Immature natural killer cell (primary cell): ENCODE measurements around the gene SUSD6. TPM values are rescaled to one million over a fixed set of nuclear protein-coding genes. Genes with fewer than 3 reads are reported as not detected.

Source experiments
- DNase-seq, 3 donors: peaks; one replicate each; pipeline ENCODE4 v3.0.0; 2022; ENCODE audit warnings: mixed read lengths in 1 of 3
- H3K27ac Mint-ChIP-seq, 6 donors: one replicate each; pipeline ENCODE4 v1.8.0; 2020; ENCODE audit warnings: mixed read lengths in 6 of 6, mild to moderate bottlenecking in 5 of 6, inconsistent platforms in 4 of 6, moderate library complexity in 3 of 6
- H3K27me3 Mint-ChIP-seq, 3 donors: one replicate each; pipeline ENCODE4 v1.8.0; 2020 to 2021; ENCODE audit warnings: low read depth in 3 of 3, mild to moderate bottlenecking in 3 of 3, mixed read lengths in 3 of 3, moderate library complexity in 3 of 3, inconsistent platforms in 1 of 3
- H3K36me3 Mint-ChIP-seq, 3 donors: one replicate each; pipeline ENCODE4 v1.8.0; 2020; ENCODE audit warnings: mixed read lengths in 3 of 3, inconsistent platforms in 2 of 3, mild to moderate bottlenecking in 2 of 3
- H3K4me1 Mint-ChIP-seq, 2 donors: one replicate each; pipeline ENCODE4 v1.8.0; 2020; ENCODE audit warnings: inconsistent platforms in 2 of 2, mild to moderate bottlenecking in 2 of 2, mixed read lengths in 2 of 2, moderate library complexity in 1 of 2
- H3K4me3 Mint-ChIP-seq, 5 donors: one replicate each; pipeline ENCODE4 v1.8.0; 2020; ENCODE audit warnings: mild to moderate bottlenecking in 5 of 5, mixed read lengths in 5 of 5, inconsistent platforms in 3 of 5, moderate library complexity in 3 of 5
- H3K9me3 Mint-ChIP-seq, 6 donors: one replicate each; pipeline ENCODE4 v1.8.0; 2020; ENCODE audit warnings: mild to moderate bottlenecking in 6 of 6, mixed read lengths in 6 of 6, inconsistent platforms in 4 of 6, moderate library complexity in 3 of 6
- polyA plus RNA-seq, 3 donors: library from polyadenylated mRNA; unstranded; fragments of 300-500 nt; fragmentation: Illumina TruSeq; gene quantifications; one replicate each; pipeline ENCODE4 v1.2.3, GENCODE V29; 2021

The SUSD6 gene
- polyA plus RNA-seq, 3 donors from 2014 or later, result 13.0 to 24.1 (median 15.5) TPM

- H3K4me3 Mint-ChIP-seq, result no peak overlapping the region
- H3K9me3 Mint-ChIP-seq, result peaks cover 0 to 1% (median 0%) of the 10 kb centered on the region in 6 donors
- peak overlapping the region in 4 of 6 donors; percentile 24 to 67 (median 53) for H3K27ac Mint-ChIP-seq
Measured at GRCh38 chr14:69680297-69680696, 68.9 kb downstream of the SUSD6 start.

GRCh38 chr14:69682136-69682535, 70.7 kb downstream of the SUSD6 start:
- Mint-ChIP-seq H3K4me3 (peak overlapping the region; percentile 48 to 64 (median 57)), H3K4me1 (peaks cover 62 to 69% of the 10 kb centered on the region in 2 donors), H3K9me3 (peaks cover 0 to 1% (median 0%) of the 10 kb centered on the region in 6 donors), H3K27ac (peak overlapping the region; percentile 62 to 82 (median 78)), H3K27me3 (peaks cover 0 to 3% (median 0%) of the 10 kb centered on the region in 3 donors), H3K36me3 (no peaks in the 10 kb centered on the region)
- DNase-seq, result no peak

More at GRCh38 chr14:69680297-69680696, 68.9 kb downstream of the SUSD6 start:
- Mint-ChIP-seq H3K27me3 (peaks cover 2 to 8% (median 3%) of the 10 kb centered on the region in 3 donors), H3K36me3 (peaks cover 0 to 4% (median 0%) of the 10 kb centered on the region in 3 donors), H3K4me1 (peaks cover 68 to 73% of the 10 kb centered on the region in 2 donors)
- DNase-seq, result no peak

DNA sequence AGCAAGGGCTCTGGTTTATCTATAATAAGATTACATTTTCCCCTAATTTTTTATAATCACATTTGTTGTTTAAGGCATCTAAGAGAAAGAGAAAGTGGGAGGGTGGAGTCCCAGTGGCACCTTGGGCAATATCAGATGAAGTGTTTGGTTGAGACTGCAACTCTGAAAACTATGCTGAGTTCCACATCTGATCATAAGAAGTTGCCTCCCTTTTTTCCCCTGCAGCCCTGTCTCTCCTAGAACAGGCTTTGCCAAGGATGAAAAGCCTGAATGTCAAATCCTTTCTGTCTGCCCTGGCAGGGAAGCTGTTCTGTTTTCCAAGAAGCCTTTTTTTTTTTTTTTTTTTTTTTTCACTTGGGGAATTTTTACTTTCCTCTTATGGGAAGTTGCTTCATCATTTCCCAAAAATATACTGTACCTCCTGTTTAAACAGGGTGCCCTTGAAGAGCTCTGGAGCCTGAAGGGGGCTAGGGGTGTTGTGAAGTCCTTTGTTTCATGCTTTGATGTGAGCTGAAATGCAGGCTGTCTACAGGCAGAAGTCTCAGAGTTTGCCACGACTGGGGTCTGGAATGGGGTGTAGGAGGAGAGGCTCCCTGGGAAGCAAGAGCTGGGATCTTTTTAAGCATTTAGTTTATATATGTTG, 71.3 kb downstream of the SUSD6 start:
- peaks cover 0 to 1% (median 0%) of the 10 kb centered on the region in 6 donors for H3K9me3 Mint-ChIP-seq
- peaks cover 64 to 72% of the 10 kb centered on the region in 2 donors for H3K4me1 Mint-ChIP-seq
- peak overlapping the region; percentile 62 to 82 (median 80) for H3K27ac Mint-ChIP-seq
- no peaks in the 10 kb centered on the region for H3K36me3 Mint-ChIP-seq
- peak; percentile 21 to 38 (median 31) for DNase-seq
- H3K4me3 Mint-ChIP-seq, result peak overlapping the region; percentile 48 to 64 (median 57)
- peaks cover 0 to 3% (median 0%) of the 10 kb centered on the region in 3 donors for H3K27me3 Mint-ChIP-seq

- Mint-ChIP-seq H3K4me3 (peak overlapping the region in 2 of 5 donors; percentile 17 to 42), H3K27me3 (peaks cover 0 to 3% (median 0%) of the 10 kb centered on the region in 3 donors), H3K36me3 (peaks cover 0 to 3% (median 0%) of the 10 kb centered on the region in 3 donors), H3K4me1 (peaks cover 72 to 84% of the 10 kb centered on the region in 2 donors), H3K9me3 (peaks cover 0 to 1% (median 0%) of the 10 kb centered on the region in 6 donors), H3K27ac (peak overlapping the region; percentile 62 to 82 (median 70))
- no peak for DNase-seq
Measured at GRCh38 chr14:69683971-69684370, 72.6 kb downstream of the SUSD6 start.

GRCh38 chr14:69684461-69685217, 73.2 kb downstream of the SUSD6 start:
- DNase-seq, result no peak
- Mint-ChIP-seq H3K27me3 (peaks cover 0 to 3% (median 0%) of the 10 kb centered on the region in 3 donors), H3K9me3 (peaks cover 0 to 1% (median 0%) of the 10 kb centered on the region in 6 donors), H3K36me3 (peaks cover 0 to 4% (median 0%) of the 10 kb centered on the region in 3 donors), H3K4me3 (peak overlapping the region in 2 of 5 donors; percentile 17 to 42), H3K4me1 (peaks cover 76 to 91% of the 10 kb centered on the region in 2 donors), H3K27ac (peak overlapping the region; percentile 56 to 82 (median 70))

- no peak for DNase-seq
- peak overlapping the region in 3 of 6 donors; percentile 62 to 71 (median 69) for H3K27ac Mint-ChIP-seq
Measured at GRCh38 chr14:69685218-69685616, 73.8 kb downstream of the SUSD6 start.

DNA sequence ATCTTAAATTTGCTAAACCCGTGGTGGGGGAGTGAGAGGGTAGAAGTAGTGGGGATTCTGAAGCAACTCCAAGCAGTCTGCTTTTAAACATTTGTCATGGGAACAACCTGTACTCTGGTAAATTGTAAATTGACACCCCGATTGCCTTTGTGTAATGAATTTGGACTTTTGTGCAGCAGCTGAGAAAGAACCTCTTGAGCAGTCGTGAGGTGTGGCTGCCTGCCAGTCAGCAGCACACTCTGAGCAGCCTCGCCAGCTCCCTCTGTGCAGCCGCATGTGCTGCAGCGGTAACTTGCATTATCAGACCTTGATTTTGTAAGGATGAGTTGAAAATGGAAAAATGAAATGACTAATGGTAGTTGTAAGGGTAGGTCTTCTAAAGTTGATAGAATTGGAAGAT, 74.3 kb downstream of the SUSD6 start:
- peaks cover 0 to 3% (median 0%) of the 10 kb centered on the region in 3 donors for H3K27me3 Mint-ChIP-seq
- H3K4me1 Mint-ChIP-seq, result peaks cover 80 to 92% of the 10 kb centered on the region in 2 donors
- H3K9me3 Mint-ChIP-seq, result peaks cover 0 to 1% (median 0%) of the 10 kb centered on the region in 6 donors
- DNase-seq, result no peak
- peak overlapping the region; percentile 19 to 86 (median 66) for H3K27ac Mint-ChIP-seq
- peaks cover 0 to 10% (median 5%) of the 10 kb centered on the region in 3 donors for H3K36me3 Mint-ChIP-seq
- H3K4me3 Mint-ChIP-seq, result peak overlapping the region in 3 of 5 donors; percentile 5 to 58 (median 29)

More at GRCh38 chr14:69685218-69685616, 73.8 kb downstream of the SUSD6 start:
- H3K9me3 Mint-ChIP-seq, result peaks cover 0 to 1% (median 0%) of the 10 kb centered on the region in 6 donors
- peaks cover 0 to 3% (median 0%) of the 10 kb centered on the region in 3 donors for H3K27me3 Mint-ChIP-seq
- H3K4me3 Mint-ChIP-seq, result peak overlapping the region in 1 of 5 donors; percentile 58
- H3K36me3 Mint-ChIP-seq, result peaks cover 0 to 7% (median 2%) of the 10 kb centered on the region in 3 donors
- H3K4me1 Mint-ChIP-seq, result peaks cover 81 to 92% of the 10 kb centered on the region in 2 donors

- H3K27me3 Mint-ChIP-seq, result peaks cover 0 to 4% (median 3%) of the 10 kb centered on the region in 3 donors
- H3K4me3 Mint-ChIP-seq, result no peak overlapping the region
- DNase-seq, result no peak
- H3K4me1 Mint-ChIP-seq, result peaks cover 74 to 85% of the 10 kb centered on the region in 2 donors
- H3K27ac Mint-ChIP-seq, result peak overlapping the region in 3 of 6 donors; percentile 2 to 54 (median 19)
- H3K9me3 Mint-ChIP-seq, result peaks cover 0 to 1% (median 0%) of the 10 kb centered on the region in 6 donors
- peaks cover 0 to 10% (median 5%) of the 10 kb centered on the region in 3 donors for H3K36me3 Mint-ChIP-seq
Measured at GRCh38 chr14:69687606-69688298, 76.4 kb downstream of the SUSD6 start.

GRCh38 chr14:69688299-69688649, 76.9 kb downstream of the SUSD6 start:
- H3K27me3 Mint-ChIP-seq, result peaks cover 0 to 4% (median 3%) of the 10 kb centered on the region in 3 donors
- H3K4me3 Mint-ChIP-seq, result no peak overlapping the region
- peaks cover 0 to 10% (median 5%) of the 10 kb centered on the region in 3 donors for H3K36me3 Mint-ChIP-seq
- H3K4me1 Mint-ChIP-seq, result peaks cover 73 to 85% of the 10 kb centered on the region in 2 donors
- peak overlapping the region in 2 of 6 donors; percentile 39 to 54 for H3K27ac Mint-ChIP-seq
- peaks cover 0 to 1% (median 0%) of the 10 kb centered on the region in 6 donors for H3K9me3 Mint-ChIP-seq
- DNase-seq, result no peak

GRCh38 chr14:69690042-69690441, 78.6 kb downstream of the SUSD6 start:
- no peak for DNase-seq
- no peak overlapping the region for H3K4me3 Mint-ChIP-seq
- peaks cover 0 to 10% (median 5%) of the 10 kb centered on the region in 3 donors for H3K36me3 Mint-ChIP-seq
- H3K9me3 Mint-ChIP-seq, result no peaks in the 10 kb centered on the region
- peaks cover 73 to 85% of the 10 kb centered on the region in 2 donors for H3K4me1 Mint-ChIP-seq
- peak overlapping the region in 3 of 6 donors; percentile 1 to 44 (median 38) for H3K27ac Mint-ChIP-seq
- H3K27me3 Mint-ChIP-seq, result peaks cover 0 to 4% (median 3%) of the 10 kb centered on the region in 3 donors

GRCh38 chr14:69692594-69692993, 81.2 kb downstream of the SUSD6 start:
- Mint-ChIP-seq H3K4me1 (peaks cover 84 to 93% of the 10 kb centered on the region in 2 donors), H3K4me3 (no peak overlapping the region), H3K9me3 (no peaks in the 10 kb centered on the region), H3K36me3 (peaks cover 0 to 10% (median 5%) of the 10 kb centered on the region in 3 donors), H3K27me3 (peaks cover 0 to 4% (median 3%) of the 10 kb centered on the region in 3 donors), H3K27ac (peak overlapping the region in 4 of 6 donors; percentile 8 to 66 (median 64))
- DNase-seq, result no peak

- peaks cover 85 to 93% of the 10 kb centered on the region in 2 donors for H3K4me1 Mint-ChIP-seq
- peaks cover 0 to 10% (median 5%) of the 10 kb centered on the region in 3 donors for H3K36me3 Mint-ChIP-seq
- H3K27ac Mint-ChIP-seq, result peak overlapping the region in 2 of 6 donors; percentile 30 to 66
- DNase-seq, result no peak
- no peaks in the 10 kb centered on the region for H3K9me3 Mint-ChIP-seq
- no peak overlapping the region for H3K4me3 Mint-ChIP-seq
- H3K27me3 Mint-ChIP-seq, result peaks cover 0 to 4% (median 3%) of the 10 kb centered on the region in 3 donors
Measured at GRCh38 chr14:69693145-69693544, 81.7 kb downstream of the SUSD6 start.
